NCI-H1048 (cell line): Measurements from ENCODE around the gene ST3GAL4.
"Not testable (repeated sequence)": the region's sequence is repeated elsewhere in the genome, so short reads cannot be mapped to it uniquely, and the experiment has no call there.

Source experiments
- DNase-seq: peaks from one replicate; lab custom pipeline; 2025; lab: John Stamatoyannopoulos, UW

ST3GAL4 gene

DNA sequence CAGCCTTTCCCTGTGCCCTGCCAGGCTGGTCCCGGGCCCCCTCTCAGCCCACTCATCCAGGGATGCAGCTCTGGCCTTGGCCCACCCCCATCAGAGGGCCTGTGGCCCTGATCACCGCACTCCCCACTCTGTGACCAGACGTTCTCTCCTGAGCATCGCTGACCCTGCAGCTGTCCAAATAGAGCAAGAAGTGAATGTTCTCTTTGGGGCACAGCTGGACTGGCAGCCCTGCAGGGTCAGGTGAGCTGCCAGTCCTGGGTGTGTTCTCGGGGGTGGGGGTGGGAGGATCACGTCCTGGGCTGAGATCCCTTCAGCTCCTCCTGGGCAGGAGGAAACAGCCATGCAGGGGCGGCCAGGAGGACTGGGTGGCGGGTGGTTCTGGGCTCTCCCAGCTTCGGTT lies 9.2 kb downstream of the ST3GAL4 start:
- DNase-seq, result not testable (repeated sequence)

DNA sequence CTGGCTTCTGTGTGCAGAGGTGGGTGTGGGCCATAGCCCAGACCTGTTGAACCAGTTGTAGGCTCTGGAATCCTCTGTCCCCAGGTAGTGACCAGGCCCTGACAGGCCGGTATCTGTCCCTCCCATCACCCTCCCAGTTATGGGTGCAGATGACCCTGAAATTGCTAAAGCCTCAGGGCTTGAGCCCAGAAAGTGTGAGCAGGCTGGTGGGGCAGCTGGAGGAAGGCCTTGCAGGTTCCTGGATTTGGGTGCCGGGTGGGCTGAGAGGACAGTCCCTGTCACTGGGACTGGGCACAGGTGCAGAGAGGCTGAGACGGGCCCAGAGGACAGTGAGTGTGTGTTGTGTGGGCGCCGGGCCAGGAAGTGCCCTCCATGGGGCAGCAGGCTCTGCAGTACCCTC lies 10.0 kb downstream of the ST3GAL4 start:
- not testable (repeated sequence) for DNase-seq

DNA sequence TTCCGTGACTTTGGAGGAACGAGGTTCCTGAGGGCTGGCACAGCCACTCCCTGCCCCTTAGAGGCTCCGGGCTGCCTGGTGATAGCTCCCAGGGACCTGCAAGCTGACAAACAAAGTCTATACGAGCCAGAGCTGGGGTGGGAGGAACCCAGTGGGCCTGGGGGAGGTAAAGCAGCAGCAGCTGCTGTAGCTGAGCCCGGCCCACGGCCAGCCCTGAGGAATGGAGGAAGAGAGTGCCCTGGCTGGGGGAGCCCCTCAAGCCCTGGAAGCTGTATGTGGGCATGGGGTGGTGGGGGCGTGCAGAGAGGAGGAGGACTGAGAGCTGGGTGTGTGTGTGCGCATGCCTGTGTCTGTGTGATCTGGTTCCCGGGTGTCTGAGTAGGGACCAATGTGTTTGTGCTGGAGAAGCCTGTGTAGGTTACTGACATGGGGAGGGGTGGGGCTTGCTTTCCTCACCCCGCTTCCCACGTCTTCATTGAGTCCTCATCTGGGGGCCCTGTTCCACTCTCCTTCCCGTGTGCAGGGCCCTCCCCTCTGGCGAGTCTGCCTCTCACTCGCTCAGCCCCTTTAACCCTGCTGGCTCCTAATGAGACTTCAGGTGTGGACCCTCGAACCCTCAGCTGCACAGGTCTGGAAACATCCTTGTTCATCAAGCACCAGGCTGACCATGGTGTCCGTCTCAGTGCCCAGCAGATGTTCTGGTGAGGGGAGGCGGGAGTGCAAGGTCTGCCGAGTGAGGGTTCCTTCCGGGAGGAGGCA lies 10.8 kb downstream of the ST3GAL4 start:
- no peak for DNase-seq

DNA sequence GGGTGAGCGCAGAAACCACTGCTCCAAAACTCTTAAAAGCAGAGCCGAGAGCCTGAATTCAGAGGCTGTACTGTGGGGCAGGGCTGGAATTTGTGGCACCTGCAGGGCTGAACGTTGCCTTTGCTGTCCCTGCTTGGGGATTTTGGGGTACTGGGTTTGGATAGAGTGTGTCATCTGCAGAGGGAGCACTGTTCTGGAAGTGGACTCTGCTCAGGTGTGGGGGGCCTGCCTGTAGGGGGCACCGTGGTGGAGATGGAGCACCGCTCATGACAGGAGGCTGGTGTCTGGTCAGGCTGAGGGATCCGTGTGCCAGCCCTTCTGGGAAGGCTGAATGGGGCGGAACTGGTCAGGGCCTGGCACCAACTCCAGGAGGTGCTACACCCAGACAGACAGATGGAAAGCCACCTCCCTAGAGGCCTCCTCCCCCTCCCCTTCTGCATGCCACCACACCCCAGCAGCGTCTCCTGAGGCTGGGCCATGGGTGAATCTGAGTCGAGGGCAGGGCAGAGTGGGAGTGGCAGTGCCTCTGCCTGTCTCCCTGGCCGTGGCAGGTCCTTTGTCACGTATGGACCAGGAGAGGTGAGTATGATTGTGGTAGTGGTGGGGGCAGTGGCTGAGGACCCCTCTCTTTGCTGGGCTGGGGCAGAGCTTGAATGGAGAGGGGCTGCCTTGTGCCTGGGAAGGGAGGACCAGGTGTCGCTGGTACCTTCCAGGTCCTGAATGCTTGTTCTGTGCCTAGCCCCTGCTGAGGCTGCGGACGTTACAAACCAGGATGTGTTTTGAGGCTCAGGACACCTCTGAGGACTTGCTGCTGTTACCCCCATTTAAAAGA lies 11.6 kb downstream of the ST3GAL4 start:
- not testable (repeated sequence) for DNase-seq

DNA sequence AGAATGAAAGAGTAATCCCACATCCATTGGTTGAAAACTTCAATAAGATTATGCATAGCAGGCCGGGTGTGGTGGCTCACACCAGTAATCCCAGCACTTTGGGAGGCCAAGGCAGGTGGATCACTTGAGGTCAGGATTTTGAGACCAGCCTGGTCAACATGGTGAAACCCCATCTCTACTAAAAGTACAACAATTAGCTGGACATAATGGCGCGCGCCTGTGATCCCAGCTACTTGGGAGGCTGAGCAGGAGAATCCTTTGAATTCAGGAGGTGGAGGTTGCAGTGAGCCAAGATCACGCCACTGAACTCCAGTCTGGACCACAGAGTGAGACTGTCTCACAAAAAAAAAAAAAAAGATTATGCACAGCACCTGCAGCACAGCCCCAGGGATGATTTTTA lies 12.3 kb downstream of the ST3GAL4 start:
- DNase-seq, result not testable (repeated sequence)

DNA sequence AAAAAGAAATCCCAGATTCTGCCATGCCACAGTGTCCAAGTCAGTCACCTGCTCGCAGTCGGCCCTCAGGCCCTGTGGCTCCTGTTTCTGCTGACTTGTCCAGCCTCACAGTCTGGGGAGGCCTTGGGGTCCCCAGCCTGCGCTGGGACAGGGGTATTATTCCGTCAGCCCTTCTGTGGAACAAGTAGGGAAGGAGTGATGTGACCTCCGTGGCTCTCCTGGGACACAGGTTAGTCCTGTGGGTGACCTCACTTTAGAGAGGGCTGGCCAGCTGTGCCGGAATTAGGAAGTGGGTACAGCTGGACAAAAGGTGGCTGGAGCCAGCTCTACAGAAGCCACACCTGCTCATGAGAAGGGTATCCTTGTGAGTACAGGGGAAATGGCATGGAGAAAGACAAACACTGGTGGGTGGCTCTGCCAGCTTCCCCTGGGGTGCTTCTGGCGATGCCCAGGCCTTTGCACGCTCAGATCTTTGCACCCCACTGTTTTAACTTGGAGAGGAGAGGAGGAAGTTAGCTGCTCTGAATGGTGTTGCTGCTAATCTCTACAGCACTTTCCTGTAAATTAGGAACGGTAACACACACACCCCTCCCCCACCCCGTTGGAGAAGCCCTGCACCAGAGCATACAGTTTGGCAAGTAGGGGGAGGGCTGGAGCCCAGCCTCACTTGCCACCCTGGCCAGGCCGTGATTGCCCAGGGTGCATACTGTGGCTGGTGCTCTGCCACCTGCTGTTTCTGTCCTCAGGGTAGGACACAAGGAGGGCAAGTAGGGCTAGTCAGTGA lies 13.0 kb downstream of the ST3GAL4 start:
- DNase-seq, result not testable (repeated sequence)

DNA sequence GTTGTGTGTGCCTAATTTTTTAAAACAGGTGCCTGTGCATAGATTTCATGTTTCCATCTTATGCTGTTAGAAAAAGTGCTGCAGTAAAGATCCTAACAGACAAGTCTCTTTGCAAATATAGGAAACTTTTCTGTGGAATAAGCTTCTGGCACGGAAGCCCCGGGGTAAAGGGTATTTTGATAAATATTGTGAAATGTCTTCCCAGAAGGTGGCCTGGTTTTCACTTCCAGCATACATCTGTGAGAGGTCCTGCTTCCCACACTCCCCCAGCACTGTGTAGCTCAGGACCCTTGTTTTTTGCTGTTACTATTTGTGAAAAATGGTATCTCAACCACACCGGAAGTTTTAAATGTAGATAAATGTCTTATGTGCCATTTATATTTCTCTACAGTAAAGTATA lies 14.5 kb downstream of the ST3GAL4 start:
- no peak for DNase-seq

DNA sequence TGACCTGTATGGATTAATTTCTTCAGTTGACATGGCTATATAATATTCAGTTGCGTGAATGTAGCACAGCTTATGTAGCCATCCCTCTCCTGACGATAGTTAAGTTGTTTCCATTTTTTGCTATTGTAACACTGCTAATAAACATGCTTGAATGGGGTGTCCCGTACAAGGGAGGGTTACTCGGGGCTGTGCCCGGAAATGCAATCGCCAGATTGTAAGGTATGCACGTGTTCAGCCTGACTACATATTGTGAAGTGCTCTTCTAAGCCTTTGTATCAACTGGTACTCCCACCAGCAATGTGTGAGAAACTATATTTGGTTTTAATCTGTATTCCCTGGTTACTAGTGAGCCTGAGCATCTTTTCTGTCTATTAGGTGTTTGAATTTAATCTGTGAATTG lies 16.1 kb downstream of the ST3GAL4 start:
- DNase-seq, result no peak

DNA sequence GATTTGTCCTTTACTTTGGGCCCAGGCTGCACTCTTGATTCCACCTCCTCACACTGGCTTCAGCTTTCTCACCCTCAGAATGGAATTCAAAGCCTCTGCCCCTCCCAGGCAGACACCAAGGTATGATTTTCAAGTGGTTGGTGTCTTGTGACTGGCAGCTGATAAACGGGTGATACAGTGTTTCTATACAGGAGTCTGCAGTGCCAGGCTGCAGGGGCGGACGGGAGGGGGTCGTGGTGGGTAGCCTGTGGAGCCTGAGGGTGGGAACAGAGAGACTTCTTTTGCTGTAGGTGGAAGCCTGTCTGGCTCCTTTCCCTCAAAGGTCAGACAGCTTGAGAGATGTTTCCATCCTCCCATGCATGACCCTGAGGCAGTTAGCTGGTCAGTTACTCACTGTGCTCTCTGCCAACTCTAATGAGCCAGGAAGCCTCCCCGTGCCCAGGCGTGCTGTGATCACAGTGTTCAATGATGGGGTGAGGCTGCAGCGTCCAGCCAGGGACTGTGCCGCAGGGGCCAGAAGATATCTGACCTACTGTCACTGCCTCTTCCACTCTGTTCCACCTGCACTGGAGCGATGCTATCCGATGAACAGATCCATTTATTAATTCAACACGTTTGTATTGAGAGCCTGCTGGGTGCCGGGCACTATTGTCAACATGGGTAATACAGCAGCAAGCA lies 18.0 kb downstream of the ST3GAL4 start:
- not testable (repeated sequence) for DNase-seq

DNA sequence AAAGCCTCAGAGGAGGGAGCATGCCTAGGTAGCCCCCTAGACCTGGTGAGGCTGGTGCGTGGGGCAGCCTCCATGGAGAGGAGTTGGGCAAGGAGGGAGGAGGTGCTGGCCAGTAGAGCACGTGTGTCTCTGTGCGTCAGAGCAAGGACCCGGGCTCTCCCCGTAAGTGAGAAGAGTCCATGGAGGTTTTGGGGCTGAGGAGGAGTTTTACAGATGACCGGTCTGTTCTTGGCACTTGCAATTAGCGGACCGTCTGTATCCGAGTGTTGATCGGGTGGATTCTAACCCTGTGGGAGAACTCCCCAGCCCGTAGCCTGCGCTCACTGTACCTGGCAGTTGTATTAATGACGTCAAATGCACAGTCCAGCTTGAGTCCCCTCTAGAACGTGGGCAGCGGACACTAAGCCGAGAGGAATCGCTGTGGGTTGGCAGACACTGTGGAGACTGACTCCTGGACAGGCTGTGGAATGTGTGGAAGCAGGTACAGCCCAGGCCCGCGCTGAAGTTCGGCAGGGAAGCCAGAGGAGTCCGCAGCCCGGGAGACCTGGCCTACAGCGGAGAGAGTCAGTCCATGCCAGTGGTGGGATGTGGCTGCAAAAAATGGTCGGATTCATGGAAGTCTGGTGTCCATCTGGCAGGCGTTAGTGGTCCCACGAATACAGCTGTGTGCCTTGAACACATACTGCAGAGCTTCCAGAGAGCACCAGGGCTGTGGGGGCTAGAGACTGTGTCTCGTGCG lies 19.2 kb downstream of the ST3GAL4 start:
- DNase-seq, result not testable (repeated sequence)

DNA sequence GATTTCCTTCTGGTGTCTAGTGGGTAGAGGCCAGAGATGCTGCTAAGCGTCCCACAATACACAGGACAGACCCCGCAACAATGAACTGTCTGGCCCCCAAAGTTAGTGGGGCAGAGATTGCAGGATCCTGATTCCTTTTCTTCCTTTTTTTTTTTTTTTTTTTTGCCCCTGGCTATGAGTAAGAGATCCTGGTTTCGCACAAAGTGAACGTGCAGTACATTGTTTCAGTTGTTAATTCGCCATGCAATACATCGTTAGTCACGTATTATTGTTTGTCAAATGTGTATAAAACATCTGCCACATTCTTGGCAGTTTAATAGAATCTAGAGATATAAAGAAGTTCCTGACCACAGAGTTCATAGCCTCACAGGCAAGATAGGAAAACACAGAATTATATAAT lies 20.2 kb downstream of the ST3GAL4 start:
- DNase-seq, result no peak

DNA sequence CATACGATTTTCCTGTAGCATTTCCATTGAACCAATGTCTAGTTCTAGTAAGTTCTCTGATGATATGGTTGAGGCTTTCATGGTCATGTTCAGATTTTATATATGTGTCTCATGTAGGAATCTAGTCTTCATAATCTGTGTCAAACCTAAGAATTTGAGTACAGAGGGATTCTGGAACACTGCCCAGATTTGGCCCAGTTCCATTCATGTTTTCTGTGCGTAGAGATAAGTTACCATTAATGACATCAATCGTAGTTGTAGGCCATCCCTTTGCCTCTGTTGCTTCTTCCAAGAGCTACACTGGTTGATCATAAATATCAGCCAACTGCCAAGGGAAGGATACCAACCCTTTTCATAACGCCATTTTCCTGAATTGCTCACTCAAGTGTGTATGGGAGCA lies 23.3 kb downstream of the ST3GAL4 start:
- DNase-seq, result no peak

DNA sequence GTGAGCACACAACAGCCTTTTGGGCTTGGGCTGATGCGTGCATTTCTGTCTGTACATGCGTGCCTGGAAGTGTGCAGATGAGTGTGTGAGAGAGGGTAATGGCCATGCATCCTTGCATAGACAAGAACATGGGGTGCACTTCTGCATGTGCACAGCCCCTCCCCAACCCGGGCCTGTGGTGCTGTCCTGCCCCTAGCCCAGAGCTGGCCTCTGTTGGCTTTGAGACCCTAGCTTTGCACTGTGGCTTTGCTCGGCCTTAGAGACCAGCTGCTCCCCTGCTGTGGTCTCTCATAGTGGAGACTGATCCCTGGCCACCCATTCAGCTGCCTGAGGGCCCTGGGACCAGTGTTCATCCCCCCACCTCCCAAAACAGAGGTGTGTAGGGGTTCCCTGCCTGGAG lies 25.4 kb downstream of the ST3GAL4 start:
- DNase-seq, result no peak

DNA sequence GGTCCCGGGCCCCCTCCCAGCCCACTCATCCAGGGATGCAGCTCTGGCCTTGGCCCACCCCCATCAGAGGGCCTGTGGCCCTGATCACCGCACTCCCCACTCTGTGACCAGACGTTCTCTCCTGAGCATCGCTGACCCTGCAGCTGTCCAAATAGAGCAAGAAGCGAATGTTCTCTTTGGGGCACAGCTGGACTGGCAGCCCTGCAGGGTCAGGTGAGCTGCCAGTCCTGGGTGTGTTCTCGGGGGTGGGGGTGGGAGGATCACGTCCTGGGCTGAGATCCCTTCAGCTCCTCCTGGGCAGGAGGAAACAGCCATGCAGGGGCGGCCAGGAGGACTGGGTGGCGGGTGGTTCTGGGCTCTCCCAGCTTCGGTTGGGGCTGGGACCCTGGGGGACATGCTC lies 26.5 kb downstream of the ST3GAL4 start:
- DNase-seq, result not testable (repeated sequence)

DNA sequence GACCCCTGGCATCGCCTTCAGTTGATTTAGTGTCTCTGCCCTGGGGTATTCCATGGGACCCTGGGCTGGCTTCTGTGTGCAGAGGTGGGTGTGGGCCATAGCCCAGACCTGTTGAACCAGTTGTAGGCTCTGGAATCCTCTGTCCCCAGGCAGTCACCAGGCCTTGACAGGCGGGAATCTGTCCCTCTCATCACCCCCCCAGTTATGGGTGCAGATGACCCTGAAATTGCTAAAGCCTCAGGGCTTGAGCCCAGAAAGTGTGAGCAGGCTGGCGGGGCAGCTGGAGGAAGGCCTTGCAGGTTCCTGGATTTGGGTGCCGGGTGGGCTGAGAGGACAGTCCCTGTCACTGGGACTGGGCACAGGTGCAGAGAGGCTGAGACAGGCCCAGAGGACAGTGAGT lies 27.2 kb downstream of the ST3GAL4 start:
- DNase-seq, result not testable (repeated sequence)

DNA sequence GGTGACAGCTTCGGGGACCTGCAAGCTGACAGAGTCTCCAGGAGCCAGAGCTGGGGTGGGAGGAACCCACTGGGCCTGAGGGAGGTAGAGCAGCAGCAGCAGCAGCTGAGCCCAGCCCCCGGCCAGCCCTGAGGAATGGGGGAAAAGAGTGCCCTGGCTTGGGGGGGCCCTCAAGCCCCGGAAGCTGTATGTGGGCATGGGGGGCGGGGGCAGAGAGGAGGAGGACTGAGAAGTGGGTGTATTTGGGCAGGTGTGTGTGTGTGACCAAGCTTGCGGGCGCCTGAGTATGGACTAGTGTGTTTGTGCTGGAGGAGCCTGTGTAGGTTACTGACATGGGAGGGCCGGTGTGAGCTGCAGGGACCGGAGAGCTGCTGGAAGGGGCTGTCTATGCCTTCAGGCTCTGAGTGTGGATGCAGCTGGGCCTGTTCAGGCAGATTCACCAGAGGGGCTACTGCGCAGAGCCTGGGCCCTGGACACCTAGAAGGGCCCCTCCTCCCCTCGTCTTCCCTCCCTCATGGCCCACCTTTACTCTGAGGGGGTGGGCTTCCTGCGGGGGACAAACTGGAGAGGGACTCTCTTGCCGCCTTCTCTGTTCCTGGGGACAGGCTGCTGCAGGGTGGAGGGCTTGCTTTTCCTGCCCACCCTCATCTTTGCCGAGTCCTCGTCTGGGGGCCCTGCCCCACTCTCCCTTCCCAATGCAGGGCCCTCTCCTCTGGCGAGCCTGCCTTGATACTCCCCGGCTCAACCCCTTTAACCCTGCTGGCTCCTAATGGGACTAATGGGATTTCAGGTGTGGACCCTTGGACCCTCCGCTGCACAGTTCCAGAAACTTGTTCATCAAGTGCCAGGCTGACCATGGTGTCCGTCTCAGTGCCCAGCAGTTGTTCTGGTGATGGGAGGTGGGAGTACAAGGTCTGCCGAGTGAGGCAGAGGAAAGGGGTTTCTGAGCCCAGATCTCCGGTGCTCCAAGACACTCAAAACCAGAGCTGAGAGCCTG lies 28.2 kb downstream of the ST3GAL4 start:
- no peak for DNase-seq

DNA sequence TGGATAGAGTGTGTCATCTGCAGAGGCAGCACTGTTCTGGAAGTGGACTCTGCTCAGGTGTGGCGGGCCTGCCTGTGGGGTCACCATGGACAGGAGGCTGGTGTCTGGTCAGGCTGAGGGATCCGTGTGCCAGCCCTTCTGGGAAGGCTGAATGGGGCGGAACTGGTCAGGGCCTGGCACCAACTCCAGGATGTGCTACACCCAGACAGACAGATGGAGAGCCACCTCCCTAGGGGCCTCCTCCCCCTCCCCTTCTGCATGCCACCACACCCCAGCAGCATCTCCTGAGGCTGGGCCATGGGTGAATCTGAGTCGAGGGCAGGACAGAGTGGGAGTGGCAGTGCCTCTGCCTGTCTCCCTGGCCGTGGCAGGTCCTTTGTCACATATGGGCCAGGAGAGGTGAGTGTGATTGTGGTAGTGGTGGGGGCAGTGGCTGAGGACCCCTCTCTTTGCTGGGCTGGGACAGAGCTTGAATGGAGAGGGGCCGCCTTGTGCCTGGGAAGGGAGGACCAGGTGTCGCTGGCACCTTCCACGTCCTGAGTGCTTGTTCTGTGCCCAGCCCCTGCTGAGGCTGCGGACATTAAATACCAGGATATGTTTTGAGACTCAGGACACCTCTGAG lies 29.1 kb downstream of the ST3GAL4 start:
- DNase-seq, result no peak

DNA sequence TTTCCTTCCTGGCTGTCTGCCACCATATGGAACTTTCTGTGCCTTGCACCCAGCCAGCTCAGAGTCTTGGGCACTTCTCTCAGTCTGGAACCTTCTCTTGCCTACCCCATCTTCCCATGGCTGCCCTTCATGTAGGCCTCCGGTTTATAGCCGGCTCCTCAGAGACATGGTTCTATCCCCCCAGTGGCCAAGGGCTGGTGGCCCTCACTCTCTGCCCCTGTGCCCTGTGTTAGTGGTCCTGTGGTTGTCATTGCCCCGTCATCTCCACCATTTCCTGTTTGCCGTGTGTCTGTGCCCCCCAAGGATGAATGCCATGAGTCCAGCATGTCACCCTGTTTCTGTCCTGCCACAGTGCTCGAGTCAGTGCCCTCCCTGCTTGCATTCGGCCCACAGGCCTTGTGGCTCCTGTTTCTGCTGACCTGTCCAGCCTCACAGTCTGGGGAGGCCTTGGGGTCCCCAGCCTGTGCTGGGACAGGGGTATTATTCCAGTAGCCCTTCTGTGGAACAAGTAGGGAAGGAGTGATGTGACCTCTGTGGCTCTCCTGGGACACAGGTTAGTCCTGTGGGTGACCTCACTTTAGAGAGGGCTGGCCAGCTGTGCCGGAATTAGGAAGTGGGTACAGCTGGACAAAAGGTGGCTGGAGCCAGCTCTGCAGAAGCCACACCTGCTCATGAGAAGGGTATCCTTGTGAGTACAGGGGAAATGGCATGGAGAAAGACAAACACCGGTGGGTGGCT lies 30.7 kb downstream of the ST3GAL4 start:
- no peak for DNase-seq

DNA sequence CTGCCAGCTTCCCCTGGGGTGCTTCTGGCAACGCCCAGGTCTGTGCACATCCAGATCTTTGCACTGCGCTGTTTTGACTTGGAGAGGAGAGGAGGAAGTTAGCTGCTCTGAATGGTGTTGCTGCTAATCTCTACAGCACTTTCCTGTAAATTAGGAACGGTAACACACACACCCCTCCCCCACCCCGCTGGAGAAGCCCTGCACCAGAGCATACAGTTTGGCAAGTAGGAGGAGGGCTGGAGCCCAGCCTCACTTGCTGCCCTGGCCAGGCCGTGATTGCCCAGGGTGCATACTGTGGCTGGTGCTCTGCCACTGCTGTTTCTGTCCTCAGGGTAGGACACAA lies 31.2 kb downstream of the ST3GAL4 start:
- not testable (repeated sequence) for DNase-seq
